ENCODE data around the gene NFKBIB. TPM values are rescaled to one million over a fixed set of nuclear protein-coding genes. Genes with fewer than 3 reads are reported as not detected.

The NFKBIB gene
- total RNA-seq, 2 experiments from 2014 or later: 29.3 to 30.1 TPM

DNA sequence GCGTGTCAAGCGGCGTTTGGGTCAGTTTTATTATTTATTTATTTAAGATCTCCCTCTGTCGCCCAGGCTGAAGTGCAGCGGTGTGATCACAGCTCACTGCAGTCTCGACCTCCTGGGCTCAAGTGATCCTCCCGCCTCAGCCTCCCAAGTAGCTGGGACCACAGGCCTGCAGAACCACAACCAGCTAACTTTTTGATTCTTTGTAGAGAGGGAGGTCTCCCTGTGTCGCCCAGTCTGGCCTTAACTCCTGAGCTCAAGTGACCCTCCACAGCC is 31.7 kb downstream of the NFKBIB start:
- H3K27me3 ChIP-seq (ENCODE audit: control insufficient read depth in 1 of 2, insufficient read depth in 2 of 2, low read length in 2 of 2): no peaks in the 10 kb centered on the region
- ATAC-seq (ENCODE audit: poor library complexity) (no peak), DNase-seq (no peak)
- peak overlapping the region; percentile 86 to 87 for H3K27ac ChIP-seq (ENCODE audit: low read depth in 1 of 2, low read length in 2 of 2)
- Mint-ChIP-seq H3K27me3 (no peaks in the 10 kb centered on the region), H3K27ac (peak overlapping the region; percentile 100), H3K9me3 (no peaks in the 10 kb centered on the region), H3K4me3 (peak overlapping the region; percentile 99), H3K36me3 (ENCODE audit: low read depth) (peaks cover 39% of the 10 kb centered on the region), H3K4me1 (ENCODE audit: low read depth) (peaks cover 39% of the 10 kb centered on the region)
- no peak for TF ChIP-seq CTCF (IDR thresholded peaks at IDR 0.05)
- intact Hi-C loops (cut with DNase I, micrococcal nuclease): loop anchor here (2.0 to 10.0 kb wide), 5 partner anchors 203 to 1027 kb away; partner anchors contain the start of genes EIF3K (in 1 of the 2), MAP4K1 (in 1 of the 2), SIPA1L3 (in 1 of the 2) and WDR87 (in 1 of the 2)
- H3K36me3 ChIP-seq (ENCODE audit: insufficient read depth, low read length): peaks cover 22% of the 10 kb centered on the region
- ChIA-PET POLR2A (interaction anchor here (1.4 to 2.8 kb wide), 5 partner anchors 65 to 557 kb away, joined by 3 to 53 read pairs (median 11); partner anchors contain the start of genes ECH1, FAM98C and PSMD8), CTCF (interaction anchor here (2.4 to 3.0 kb wide), 2 partner anchors 162 to 528 kb away, joined by 17 to 23 read pairs; partner anchors contain the start of gene FAM98C)
- peaks cover 46% of the 10 kb centered on the region for H3K4me1 ChIP-seq (ENCODE audit: insufficient read depth, low read length)
- H3K4me3 ChIP-seq (ENCODE audit: low read length): peak overlapping the region; percentile 79
- H3K9me3 ChIP-seq (ENCODE audit: control insufficient read depth in 1 of 2, insufficient read depth in 1 of 2, low read length in 2 of 2): peaks cover 4 to 5% of the 10 kb centered on the region in 2 experiments

GRCh38 chr19:38932425-38933179 is 32.8 kb downstream of the NFKBIB start:
- DNase-seq: peak in 7 of 14 experiments; percentile 9 to 73 (median 29)
- Mint-ChIP-seq H3K27ac (peak overlapping the region; percentile 67), H3K27me3 (no peaks in the 10 kb centered on the region)

GRCh38 chr19:38933544-38933943 is 33.8 kb downstream of the NFKBIB start:
- Mint-ChIP-seq H3K4me1 (ENCODE audit: low read depth) (peaks cover 36% of the 10 kb centered on the region), H3K27me3 (no peaks in the 10 kb centered on the region), H3K4me3 (no peak overlapping the region), H3K9me3 (no peaks in the 10 kb centered on the region), H3K36me3 (ENCODE audit: low read depth) (peaks cover 36% of the 10 kb centered on the region), H3K27ac (no peak overlapping the region)
- H3K4me3 ChIP-seq (ENCODE audit: low read length): no peak overlapping the region
- DNase-seq: no peak
- H3K9me3 ChIP-seq (ENCODE audit: control insufficient read depth in 1 of 2, insufficient read depth in 1 of 2, low read length in 2 of 2): peaks cover 4 to 5% of the 10 kb centered on the region in 2 experiments
- H3K27me3 ChIP-seq (ENCODE audit: control insufficient read depth in 1 of 2, insufficient read depth in 2 of 2, low read length in 2 of 2): no peaks in the 10 kb centered on the region
- TF ChIP-seq CTCF (IDR thresholded peaks at IDR 0.05): no peak
- ChIA-PET CTCF (no interaction called here), POLR2A (interaction anchor here (1.0 to 1.4 kb wide), 2 partner anchors 9 to 34 kb away, joined by 3 read pairs; partner anchors contain the start of genes NFKBIB and SIRT2)
- intact Hi-C loops (cut with DNase I, micrococcal nuclease): loop anchor here (5.0 to 10.0 kb wide), 3 partner anchors 296 to 1029 kb away; partner anchors contain the start of genes EIF3K (in 1 of the 2), MAP4K1 (in 1 of the 2), SIPA1L3 (in 1 of the 2) and WDR87 (in 1 of the 2)
- peaks cover 21% of the 10 kb centered on the region for H3K36me3 ChIP-seq (ENCODE audit: insufficient read depth, low read length)
- peaks cover 38% of the 10 kb centered on the region for H3K4me1 ChIP-seq (ENCODE audit: insufficient read depth, low read length)
- ATAC-seq (ENCODE audit: poor library complexity): no peak
- no peak overlapping the region for H3K27ac ChIP-seq (ENCODE audit: low read depth in 1 of 2, low read length in 2 of 2)

More at GRCh38 chr19:38932425-38933179, 32.8 kb downstream of the NFKBIB start:
- H3K36me3 Mint-ChIP-seq (ENCODE audit: low read depth): peaks cover 38% of the 10 kb centered on the region
- peaks cover 4 to 5% of the 10 kb centered on the region in 2 experiments for H3K9me3 ChIP-seq (ENCODE audit: control insufficient read depth in 1 of 2, insufficient read depth in 1 of 2, low read length in 2 of 2)
- H3K36me3 ChIP-seq (ENCODE audit: insufficient read depth, low read length): peaks cover 22% of the 10 kb centered on the region
- H3K27ac ChIP-seq (ENCODE audit: low read depth in 1 of 2, low read length in 2 of 2): no peak overlapping the region
- peak overlapping the region; percentile 45 for H3K4me3 Mint-ChIP-seq
- peak; percentile 41 for TF ChIP-seq CTCF (IDR thresholded peaks at IDR 0.05)
- ATAC-seq (ENCODE audit: poor library complexity): no peak
- ChIA-PET POLR2A (interaction anchor here (1.0 to 1.4 kb wide), 2 partner anchors 8 to 33 kb away, joined by 3 read pairs; partner anchors contain the start of genes NFKBIB and SIRT2), CTCF (no interaction called here)
- no peak overlapping the region for H3K4me3 ChIP-seq (ENCODE audit: low read length)
- no peaks in the 10 kb centered on the region for H3K9me3 Mint-ChIP-seq
- H3K27me3 ChIP-seq (ENCODE audit: control insufficient read depth in 1 of 2, insufficient read depth in 2 of 2, low read length in 2 of 2): no peaks in the 10 kb centered on the region
- intact Hi-C loops (cut with DNase I, micrococcal nuclease): loop anchor here (5.0 to 10.0 kb wide), 3 partner anchors 295 to 1028 kb away; partner anchors contain the start of genes EIF3K (in 1 of the 2), MAP4K1 (in 1 of the 2), SIPA1L3 (in 1 of the 2) and WDR87 (in 1 of the 2)
- peaks cover 39% of the 10 kb centered on the region for H3K4me1 Mint-ChIP-seq (ENCODE audit: low read depth)
- peaks cover 43% of the 10 kb centered on the region for H3K4me1 ChIP-seq (ENCODE audit: insufficient read depth, low read length)

Data from CD4-positive, alpha-beta T cell (primary cell).